Suppressor macrophage treated with lipopolysaccharide for 4 hours (primary cell): ENCODE results near the gene BMPER.

ENCODE experiments used
- DNase-seq: peaks from one replicate; pipeline ENCODE4 v3.0.0-alpha.2; 2020

Gene BMPER

GRCh38 chr7:33892945-33893344 is 12.4 kb upstream of the BMPER start:
- no peak for DNase-seq

GRCh38 chr7:33893377-33893776 is 12.0 kb upstream of the BMPER start:
- DNase-seq, result no peak

DNA sequence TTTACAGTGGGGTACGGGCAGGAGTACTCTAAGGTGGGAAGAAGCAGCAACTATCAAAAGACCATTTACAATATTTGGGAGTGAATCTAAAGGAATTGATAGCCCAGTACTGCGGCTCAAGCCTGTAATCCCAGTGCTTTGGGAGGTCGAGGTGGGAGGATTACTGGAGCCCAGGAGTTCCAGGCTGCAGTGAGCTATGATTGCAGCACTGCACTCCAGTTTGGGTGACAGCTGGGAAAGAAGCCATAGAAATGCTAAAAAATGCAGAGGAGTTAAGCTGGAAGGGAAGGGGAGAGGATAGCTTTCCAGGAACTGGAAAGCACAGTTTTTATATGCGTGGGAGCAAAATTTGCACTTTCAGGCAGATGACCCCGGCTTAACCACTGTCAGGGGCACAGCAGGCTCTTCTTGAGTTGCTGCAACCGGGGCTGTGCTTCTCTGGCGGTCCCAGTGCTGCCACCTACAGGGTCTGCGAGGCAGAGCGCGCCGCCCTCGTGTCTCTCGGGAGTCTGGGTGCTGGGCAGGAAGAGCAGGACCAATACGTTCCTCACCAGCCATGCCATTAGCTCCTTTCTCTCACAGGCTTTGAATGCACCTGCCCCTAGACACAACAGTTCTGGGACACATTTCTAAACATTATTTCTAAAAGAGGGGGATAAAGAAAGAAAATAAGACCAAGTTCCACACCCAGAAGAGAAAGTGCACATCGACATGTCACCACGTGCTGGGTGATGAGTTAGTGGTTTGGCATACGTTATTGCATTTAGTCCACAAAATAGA is 10.1 kb upstream of the BMPER start:
- DNase-seq, result peak; percentile 71

- no peak for DNase-seq
Measured at GRCh38 chr7:33900501-33900900, 4.8 kb upstream of the BMPER start.

GRCh38 chr7:33901199-33901598 is 4.1 kb upstream of the BMPER start:
- no peak for DNase-seq

GRCh38 chr7:33901847-33902246 is 3.5 kb upstream of the BMPER start:
- no peak for DNase-seq

- no peak for DNase-seq
Measured at GRCh38 chr7:33902746-33903145, 2.6 kb upstream of the BMPER start.

- DNase-seq, result no peak
Measured at GRCh38 chr7:33903791-33904680, 1.3 kb upstream of the BMPER start.

DNA sequence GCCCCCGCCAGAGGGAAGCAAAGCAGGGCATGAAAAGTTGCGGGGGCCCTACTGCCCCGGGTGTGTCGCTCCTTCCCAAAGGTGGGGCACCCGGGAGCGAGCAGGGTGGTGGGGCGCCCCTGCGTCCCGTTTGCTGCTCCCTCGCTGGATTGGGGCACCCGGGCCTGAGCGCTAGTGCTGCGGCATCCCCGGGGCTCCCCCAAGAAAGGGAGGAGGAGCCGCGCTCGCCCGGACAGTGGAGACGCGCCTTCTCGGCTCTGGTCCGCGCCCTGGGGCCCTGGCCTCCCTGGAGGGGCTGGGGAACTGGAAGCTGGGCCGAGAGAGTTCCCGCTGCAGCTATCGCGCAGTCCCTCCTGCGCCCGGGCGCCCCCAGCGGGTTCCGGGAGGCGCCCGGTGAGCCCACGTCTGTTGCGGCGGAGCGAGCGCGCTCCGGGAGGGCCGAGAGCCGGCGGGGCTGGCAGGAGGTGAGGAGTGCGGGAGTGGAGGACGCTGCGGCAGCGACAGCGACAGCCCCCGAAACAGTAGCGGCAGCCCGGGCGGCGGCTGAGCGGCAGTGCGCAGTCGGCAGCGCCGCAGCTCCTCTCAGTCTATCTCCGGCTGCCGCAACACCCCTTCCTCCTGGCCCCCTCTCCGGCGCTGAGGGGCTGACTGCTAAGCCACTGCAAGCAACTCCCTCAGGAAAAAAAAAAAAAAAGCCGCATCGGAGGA is 504 bp upstream of the BMPER start:
- no peak for DNase-seq

GRCh38 chr7:33906697-33907096 is 1.4 kb downstream of the BMPER start:
- no peak for DNase-seq

GRCh38 chr7:33907625-33908024 is 2.3 kb downstream of the BMPER start:
- DNase-seq, result no peak

GRCh38 chr7:33909318-33909717 is 4.0 kb downstream of the BMPER start:
- no peak for DNase-seq

- no peak for DNase-seq
Measured at GRCh38 chr7:33909755-33910154, 4.4 kb downstream of the BMPER start.

DNA sequence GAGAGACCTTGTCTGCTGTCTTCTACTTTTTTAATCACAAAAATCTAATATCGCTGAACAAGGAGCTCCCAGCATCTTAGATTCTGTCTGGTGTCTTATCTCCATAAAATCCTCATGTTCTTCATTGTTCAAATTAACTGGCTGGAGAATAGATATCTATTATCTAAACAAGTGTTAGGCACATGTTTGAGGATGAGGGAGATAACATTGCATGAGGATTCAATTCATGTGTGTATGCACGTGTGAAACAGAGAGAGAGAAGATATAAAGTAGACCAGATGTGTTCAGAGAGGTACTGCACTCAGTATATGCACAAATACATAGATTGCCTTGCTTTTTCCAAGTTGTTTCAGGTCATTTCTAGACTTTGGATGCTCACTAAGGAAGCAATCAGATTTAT is 5.4 kb downstream of the BMPER start:
- no peak for DNase-seq

DNA sequence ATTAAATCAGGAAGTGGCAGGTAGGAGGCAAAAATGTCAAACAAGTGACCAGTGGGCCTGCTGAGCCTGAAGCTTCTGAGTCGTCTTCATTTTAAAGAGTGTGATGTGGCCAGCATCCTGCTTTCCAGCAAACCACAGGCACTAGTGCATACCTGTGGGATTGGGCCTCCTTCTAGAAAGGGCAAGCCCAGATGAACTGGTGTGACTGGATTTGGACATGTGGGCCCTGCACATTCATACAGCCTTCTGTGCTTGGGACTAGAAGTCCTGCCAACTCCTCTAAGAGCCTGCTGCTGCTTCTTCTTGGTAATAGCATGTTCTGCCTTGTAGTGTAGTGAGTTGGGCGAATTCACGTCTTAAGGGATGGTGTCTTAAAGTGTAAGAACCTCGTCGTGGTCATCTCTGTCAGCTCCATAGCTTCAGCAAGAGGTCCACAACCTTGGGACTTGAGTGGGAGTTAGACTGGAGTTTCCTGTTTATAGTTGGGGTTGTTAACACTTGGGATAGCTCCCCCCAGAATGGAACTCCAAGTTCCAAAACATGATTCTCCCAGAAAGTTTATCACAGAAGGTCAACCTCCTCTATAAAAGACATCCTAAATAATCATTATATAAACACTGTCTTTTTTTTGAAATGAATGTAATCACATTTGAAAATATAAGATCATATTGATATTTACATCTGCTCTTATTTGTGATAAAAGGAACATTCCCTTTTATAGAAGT is 11.2 kb downstream of the BMPER start:
- DNase-seq, result no peak

- no peak for DNase-seq
Measured at GRCh38 chr7:33917661-33918060, 12.3 kb downstream of the BMPER start.

DNA sequence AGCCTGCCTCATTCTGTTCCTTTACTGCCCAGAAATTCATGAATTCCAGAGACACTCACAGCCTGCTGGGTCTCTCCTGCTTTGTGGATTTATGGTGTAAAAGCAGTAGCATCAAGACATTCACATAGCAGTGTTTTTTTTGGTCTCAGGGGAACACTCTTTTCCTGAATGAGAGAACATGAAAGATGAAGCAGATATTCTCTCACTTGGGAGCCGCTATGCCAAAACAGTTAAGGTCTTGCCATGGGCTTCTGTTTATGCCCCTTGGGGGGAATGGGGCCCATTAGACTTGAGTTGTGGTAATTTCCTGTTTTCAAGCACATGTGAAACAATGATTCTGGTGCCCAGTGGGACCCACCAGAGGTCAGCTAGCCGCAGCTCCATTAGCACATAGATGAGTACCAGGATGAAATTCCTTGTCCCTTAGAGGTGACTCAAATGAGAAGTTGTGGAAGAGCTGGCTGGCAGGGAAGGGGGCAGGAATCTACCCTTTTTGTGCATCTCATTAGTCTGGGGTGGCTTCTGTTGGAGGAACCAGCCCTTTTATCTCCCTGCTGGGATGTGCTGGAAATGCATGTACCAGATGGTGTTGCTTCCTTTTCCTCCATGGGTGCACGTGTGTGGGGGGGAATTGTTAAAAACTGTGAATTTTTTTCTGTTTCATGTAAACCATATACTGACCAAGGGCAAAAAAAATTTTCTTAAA is 13.3 kb downstream of the BMPER start:
- no peak for DNase-seq

- DNase-seq, result no peak
Measured at GRCh38 chr7:33919449-33919848, 14.1 kb downstream of the BMPER start.

GRCh38 chr7:33921216-33921938 is 16.0 kb downstream of the BMPER start:
- DNase-seq, result no peak

DNA sequence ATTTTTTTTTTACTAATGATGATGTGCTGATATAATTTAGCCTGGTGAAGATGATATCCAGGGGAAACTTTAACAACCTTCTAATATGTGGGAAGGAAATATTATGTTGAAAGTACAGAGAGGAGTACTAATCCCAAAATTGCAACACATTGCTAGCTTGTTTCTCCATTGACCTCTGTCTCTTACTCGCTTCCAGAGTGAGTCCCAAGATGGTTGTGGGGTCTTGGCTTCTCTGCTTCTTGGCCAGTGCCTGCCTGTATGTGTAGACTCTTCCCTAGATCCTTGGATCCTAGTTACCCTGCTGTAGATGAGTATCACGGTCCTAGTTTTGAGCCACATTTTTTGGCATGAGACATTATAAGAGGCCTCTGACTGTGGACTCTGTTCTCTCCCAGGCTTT is 17.5 kb downstream of the BMPER start:
- DNase-seq, result no peak

- no peak for DNase-seq
Measured at GRCh38 chr7:33923440-33924229, 18.3 kb downstream of the BMPER start.
